GM23248 (cell line): ENCODE measurements around the gene AQR. TPM values are rescaled to one million over a fixed set of nuclear protein-coding genes. Genes with fewer than 3 reads are reported as not detected.

Experiments used
- DNase-seq: peaks from one replicate; pipeline ENCODE4 v3.0.0-alpha.2; 2015
- H2AFZ ChIP-seq: fragments of 200-600 bp; sonication (generic); 2 replicates; pipeline ENCODE4 v1.6.1; 2016; ENCODE audit warnings: antibody characterized with exemption
- H3F3A ChIP-seq: fragments of 200-600 bp; sonication (generic); 2 replicates; pipeline ENCODE4 v1.6.1; 2016; ENCODE audit warnings: mild to moderate bottlenecking, antibody characterized with exemption, mixed run types; ENCODE audit not compliant: insufficient read depth
- H3K27ac ChIP-seq: fragments of 200-600 bp; sonication (generic); 2 replicates; pipeline ENCODE4 v1.5.1; 2016; ENCODE audit warnings: mild to moderate bottlenecking
- H3K27me3 ChIP-seq: fragments of 200-600 bp; sonication (generic); replicated peaks from 2 replicates; pipeline ENCODE4 v1.6.1; 2016; ENCODE audit warnings: mild to moderate bottlenecking; ENCODE audit not compliant: insufficient read depth
- H3K36me3 ChIP-seq: fragments of 200-600 bp; sonication (generic); 2 replicates; pipeline ENCODE4 v1.6.1; 2016; ENCODE audit warnings: low read depth, mild to moderate bottlenecking
- H3K4me1 ChIP-seq: fragments of 200-600 bp; sonication (generic); 2 replicates; pipeline ENCODE4 v1.6.1; 2016; ENCODE audit warnings: mild to moderate bottlenecking; ENCODE audit not compliant: insufficient read depth
- H3K4me2 ChIP-seq: fragments of 200-600 bp; sonication (generic); one replicate; pipeline ENCODE4 v1.6.1; 2016; ENCODE audit warnings: mild to moderate bottlenecking; ENCODE audit not compliant: unreplicated experiment
- H3K4me3 ChIP-seq: fragments of 200-600 bp; sonication (generic); 2 replicates; pipeline ENCODE4 v1.5.1; 2016; ENCODE audit warnings: mild to moderate bottlenecking
- H3K79me2 ChIP-seq: fragments of 200-600 bp; sonication (generic); 2 replicates; pipeline ENCODE4 v1.6.1; 2016; ENCODE audit warnings: mild to moderate bottlenecking; ENCODE audit not compliant: insufficient read depth
- H3K9ac ChIP-seq: fragments of 200-600 bp; sonication (generic); 2 replicates; pipeline ENCODE4 v1.6.1; 2016; ENCODE audit warnings: mild to moderate bottlenecking
- H3K9me2 ChIP-seq: fragments of 200-600 bp; sonication (generic); 2 replicates; pipeline ENCODE4 v1.6.1; 2016; ENCODE audit warnings: mixed run types, mild to moderate bottlenecking, moderate library complexity; ENCODE audit not compliant: insufficient read depth
- H3K9me3 ChIP-seq: fragments of 200-600 bp; sonication (generic); one replicate; pipeline ENCODE4 v1.6.1; 2017; ENCODE audit warnings: low read depth
- H4K20me1 ChIP-seq: fragments of 200-600 bp; sonication (generic); 2 replicates; pipeline ENCODE4 v1.6.0; 2016; ENCODE audit not compliant: insufficient read depth
- EZH2 ChIP-seq: fragments of 200-600 bp; sonication (generic); IDR thresholded peaks from 2 replicates; pipeline ENCODE4 v1.6.1; 2018; ENCODE audit warnings: antibody characterized with exemption, mild to moderate bottlenecking; ENCODE audit not compliant: insufficient read depth, poor library complexity, severe bottlenecking
- EZH2phosphoT487 ChIP-seq: fragments of 200-600 bp; sonication (generic); IDR thresholded peaks from 2 replicates; pipeline ENCODE4 v1.6.1; 2018; ENCODE audit warnings: antibody characterized with exemption, moderate library complexity, mild to moderate bottlenecking, low read depth; ENCODE audit not compliant: insufficient read depth
- WGBS, 2 experiments: methylation state at CpG; one replicate each; pipeline ENCODE4 v1.1.6; 2015 to 2017; ENCODE audit warnings: low lambda C conversion rate in 2 of 2, low coverage in 1 of 2; ENCODE audit errors: missing lambda C conversion rate in 2 of 2; 5-methylcytosine and 5-hydroxymethylcytosine counted together
- in situ Hi-C: fragments of 300-500 bp; cut with MboI; formaldehyde crosslinking; loops from 2 replicates; pipeline ENCODE4 v1.15.0; 2020
- polyA plus RNA-seq: library from polyadenylated mRNA; unstranded; fragments of >200 nt; fragmentation: Nextera tagmentation; extraction: Ambion mirVana; gene quantifications from 2 replicates; pipeline ENCODE4 v1.2.1, GENCODE V29; 2016
- total RNA-seq: library from RNA; depleted of rRNA; stranded (reverse); fragments of >200 nt; shearing (Covaris generic); gene quantifications from 2 replicates; pipeline ENCODE4 v1.2.3, GENCODE V29; 2014; rRNA removed

AQR gene
- total and polyA plus RNA-seq, 2 experiments from 2014 or later: 14.3 to 18.2 TPM

- Histone ChIP-seq H3F3A (peaks cover 18% of the 10 kb centered on the region), H3K9me3 (no peaks in the 10 kb centered on the region), H2AFZ (no peak overlapping the region), H3K4me3 (no peak overlapping the region), H4K20me1 (no peaks in the 10 kb centered on the region), H3K36me3 (no peaks in the 10 kb centered on the region), H3K9ac (no peak overlapping the region), H3K4me2 (no peak overlapping the region), H3K27me3 (no peaks in the 10 kb centered on the region), H3K9me2 (no peaks in the 10 kb centered on the region), H3K27ac (no peak overlapping the region), H3K4me1 (peaks cover 16% of the 10 kb centered on the region), H3K79me2 (no peaks in the 10 kb centered on the region)
- DNase-seq: no peak
- TF ChIP-seq EZH2: no peak
- TF ChIP-seq EZH2phosphoT487: no peak
- in situ Hi-C loops: no loop called here
- WGBS, 2 experiments: 52 to 56% methylated on average over 3 of the region's 3 CpGs
Measured at GRCh38 chr15:34804776-34805175, 164.8 kb downstream of the AQR start.

GRCh38 chr15:34804113-34804512, 165.4 kb downstream of the AQR start:
- Histone ChIP-seq H3K4me2 (no peak overlapping the region), H3K4me3 (no peak overlapping the region), H3K27me3 (no peaks in the 10 kb centered on the region), H3K36me3 (no peaks in the 10 kb centered on the region), H3K79me2 (no peaks in the 10 kb centered on the region), H4K20me1 (no peaks in the 10 kb centered on the region), H3F3A (0 out of 2 replicates have a peak, but pooled peaks cover 12% of the 10 kb centered on the region), H3K9me2 (no peaks in the 10 kb centered on the region), H3K4me1 (peaks cover 16% of the 10 kb centered on the region), H3K9ac (no peak overlapping the region), H3K9me3 (no peaks in the 10 kb centered on the region), H2AFZ (no peak overlapping the region), H3K27ac (no peak overlapping the region)
- no peak for DNase-seq
- in situ Hi-C loops: no loop called here
- TF ChIP-seq EZH2: no peak
- no peak for TF ChIP-seq EZH2phosphoT487
- WGBS, 2 experiments: 94 to 98% methylated on average over 2 of the region's 2 CpGs

GRCh38 chr15:34802803-34803750, 166.5 kb downstream of the AQR start:
- no peaks in the 10 kb centered on the region for H3K79me2 ChIP-seq
- DNase-seq: peak; percentile 37
- in situ Hi-C loops: no loop called here

GRCh38 chr15:34802371-34802770, 167.2 kb downstream of the AQR start:
- Histone ChIP-seq H3K4me1 (peaks cover 12% of the 10 kb centered on the region), H3K9me3 (no peaks in the 10 kb centered on the region), H3K9ac (no peak overlapping the region), H4K20me1 (no peaks in the 10 kb centered on the region), H3K27ac (no peak overlapping the region), H3K79me2 (no peaks in the 10 kb centered on the region), H2AFZ (no peak overlapping the region), H3F3A (0 out of 2 replicates have a peak, but pooled peaks cover 12% of the 10 kb centered on the region), H3K9me2 (no peaks in the 10 kb centered on the region), H3K4me2 (no peak overlapping the region), H3K4me3 (no peak overlapping the region), H3K36me3 (no peaks in the 10 kb centered on the region), H3K27me3 (no peaks in the 10 kb centered on the region)
- WGBS, 2 experiments: 88 to 98% methylated on average over 1 of the region's 1 CpG
- in situ Hi-C loops: no loop called here
- DNase-seq: no peak
- TF ChIP-seq EZH2: no peak

More at GRCh38 chr15:34802803-34803750, 166.5 kb downstream of the AQR start:
- Histone ChIP-seq H3K27ac (no peak overlapping the region), H4K20me1 (no peaks in the 10 kb centered on the region), H3K9ac (no peak overlapping the region), H3K4me2 (no peak overlapping the region), H3K9me2 (no peaks in the 10 kb centered on the region), H3F3A (0 out of 2 replicates have a peak, but pooled peaks cover 12% of the 10 kb centered on the region), H3K4me3 (no peak overlapping the region), H3K27me3 (no peaks in the 10 kb centered on the region), H3K4me1 (peaks cover 15% of the 10 kb centered on the region), H2AFZ (no peak overlapping the region), H3K9me3 (no peaks in the 10 kb centered on the region), H3K36me3 (no peaks in the 10 kb centered on the region)
- no peak for TF ChIP-seq EZH2
- TF ChIP-seq EZH2phosphoT487: no peak
- 85 to 91% methylated on average over 7 of the region's 7 CpGs for WGBS, 2 experiments

Other genes starting within 250 kb of the AQR start
- not detected in 2 replicates for gene GJD2, start 214.7 kb downstream of the AQR start, total RNA-seq
- not detected in 2 replicates for gene GJD2, start 214.7 kb downstream of the AQR start, polyA plus RNA-seq
- gene ACTC1, start 174.2 kb downstream of the AQR start, total RNA-seq: 7.6 and 21.4 TPM in 2 replicates
- gene ACTC1, start 174.2 kb downstream of the AQR start, polyA plus RNA-seq: 29.9 and 31.9 TPM in 2 replicates
- 30.2 and 32.1 TPM in 2 replicates for gene ZNF770, start 18.5 kb upstream of the AQR start, total RNA-seq
- gene ZNF770, start 18.5 kb upstream of the AQR start, polyA plus RNA-seq: 92.5 and 93.6 TPM in 2 replicates
- not detected in 2 replicates for gene NANOGP8, start 115.6 kb upstream of the AQR start, total RNA-seq
- gene NANOGP8, start 115.6 kb upstream of the AQR start, polyA plus RNA-seq: not detected in 2 replicates